Measurements from ENCODE around the gene CTDSP1.

Gene CTDSP1

GRCh38 chr2:218383892-218384519 is 15.7 kb upstream of the CTDSP1 start:
- DNase-seq, result no peak

DNA sequence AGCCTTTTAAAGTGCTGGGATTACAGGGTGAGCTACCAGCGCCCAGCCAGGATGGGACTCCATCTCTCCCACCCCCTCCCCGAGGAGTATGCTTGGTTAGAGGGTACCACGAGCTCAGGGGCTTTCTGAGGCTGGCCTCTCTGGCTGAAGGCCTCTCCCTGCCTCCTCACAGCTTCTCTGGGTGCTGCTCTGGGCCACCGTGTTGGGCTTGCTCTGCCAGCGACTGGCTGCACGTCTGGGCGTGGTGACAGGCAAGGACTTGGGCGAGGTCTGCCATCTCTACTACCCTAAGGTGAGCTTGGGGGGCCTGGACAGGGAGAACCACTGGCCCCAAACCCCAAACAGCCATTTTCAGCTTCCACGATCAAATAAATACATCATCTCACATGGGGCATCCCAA is 14.7 kb upstream of the CTDSP1 start:
- DNase-seq, result no peak

GRCh38 chr2:218386505-218387368 is 12.9 kb upstream of the CTDSP1 start:
- no peak for DNase-seq

DNA sequence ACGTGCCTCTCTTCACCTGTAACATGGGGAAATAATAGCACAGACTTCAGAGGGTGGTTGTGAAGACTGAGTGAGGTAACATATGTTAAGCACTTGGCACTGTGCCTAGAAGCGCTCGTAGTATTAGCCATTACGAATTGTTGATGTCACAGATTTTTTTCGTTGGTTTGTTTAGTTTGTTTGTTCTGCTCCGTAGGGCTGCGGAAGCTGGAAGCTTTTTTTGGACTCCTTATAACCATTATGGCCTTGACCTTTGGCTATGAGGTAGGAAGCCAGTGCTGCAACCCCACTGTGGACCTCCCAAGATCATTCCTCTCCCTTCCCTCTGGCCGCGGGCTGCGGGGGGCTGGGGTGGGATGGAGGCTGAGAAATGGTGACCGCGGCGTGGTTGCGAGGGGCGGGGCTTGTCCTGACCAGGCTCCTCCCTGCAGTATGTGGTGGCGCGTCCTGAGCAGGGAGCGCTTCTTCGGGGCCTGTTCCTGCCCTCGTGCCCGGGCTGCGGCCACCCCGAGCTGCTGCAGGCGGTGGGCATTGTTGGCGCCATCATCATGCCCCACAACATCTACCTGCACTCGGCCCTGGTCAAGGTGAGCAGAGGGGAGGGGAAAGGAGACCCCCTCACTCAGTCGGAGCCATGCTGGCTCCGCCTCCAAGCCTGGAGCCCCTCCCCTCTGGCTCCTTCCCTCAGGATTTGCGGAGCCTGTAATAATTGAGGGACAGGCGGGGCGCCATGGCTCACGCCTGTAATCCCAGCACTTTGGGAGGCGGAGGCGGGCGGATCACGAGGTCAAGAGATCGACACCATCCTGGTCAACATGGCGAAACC is 12.1 kb upstream of the CTDSP1 start:
- DNase-seq, result no peak

GRCh38 chr2:218389333-218390150 is 10.1 kb upstream of the CTDSP1 start:
- no peak for DNase-seq

DNA sequence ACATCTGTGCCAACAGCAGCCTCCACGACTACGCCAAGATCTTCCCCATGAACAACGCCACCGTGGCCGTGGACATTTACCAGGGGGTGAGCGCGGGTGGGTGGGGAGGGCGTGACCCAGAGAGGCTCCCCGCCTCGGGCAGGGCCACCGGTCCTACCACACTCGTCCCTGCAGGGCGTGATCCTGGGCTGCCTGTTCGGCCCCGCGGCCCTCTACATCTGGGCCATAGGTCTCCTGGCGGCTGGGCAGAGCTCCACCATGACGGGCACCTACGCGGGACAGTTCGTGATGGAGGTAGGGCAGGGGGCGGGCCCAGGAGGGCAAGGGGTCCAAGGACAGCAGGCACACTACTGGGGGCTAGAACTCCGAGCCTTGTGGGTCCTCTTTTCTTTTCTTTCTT is 8.5 kb upstream of the CTDSP1 start:
- no peak for DNase-seq

DNA sequence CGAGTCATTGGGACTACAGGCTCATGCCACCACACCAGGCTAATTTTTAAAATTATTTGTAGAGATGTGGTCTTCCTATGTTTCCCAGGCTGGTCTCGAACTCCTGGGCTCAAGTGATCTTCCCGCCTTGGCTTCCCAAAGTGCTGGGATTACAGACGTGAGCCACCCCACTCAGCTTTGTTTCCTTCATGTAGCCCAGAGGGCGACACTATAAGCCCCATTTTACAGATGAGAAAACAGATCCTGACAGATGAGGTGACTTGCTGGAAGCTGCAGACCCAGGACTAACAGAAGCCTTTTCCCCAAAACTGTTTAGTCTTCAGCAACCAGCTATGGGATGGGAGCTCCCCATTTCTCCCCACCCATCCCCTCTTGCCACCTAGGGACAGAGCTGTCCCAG is 7.2 kb upstream of the CTDSP1 start:
- DNase-seq, result no peak

- no peak for DNase-seq
Observed at GRCh38 chr2:218392891-218393462, 6.7 kb upstream of the CTDSP1 start.

DNA sequence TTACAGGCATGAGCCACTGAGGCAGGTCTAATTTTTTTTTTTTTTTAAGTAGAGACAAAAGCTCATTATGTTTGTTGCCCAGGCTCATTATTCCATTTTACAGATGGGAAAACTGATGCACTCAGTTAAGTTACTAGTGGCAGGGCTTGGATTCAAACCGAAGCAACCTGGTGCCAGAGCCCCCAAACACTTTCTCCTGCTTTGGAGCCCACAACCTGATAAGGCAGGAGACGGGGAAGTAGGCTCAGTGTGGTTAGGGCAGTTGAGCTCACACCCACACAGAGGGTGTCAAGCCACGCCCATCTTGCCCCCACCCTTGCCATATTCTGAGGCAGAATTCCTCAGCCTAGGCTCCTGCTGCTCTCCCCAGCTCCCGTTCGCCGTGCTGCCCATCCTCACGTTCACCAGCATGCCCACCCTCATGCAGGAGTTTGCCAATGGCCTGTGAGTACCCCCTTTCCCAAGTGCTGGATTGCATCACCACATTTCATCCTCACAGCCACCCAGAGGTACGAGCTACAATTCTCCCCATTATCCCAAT is 5.8 kb upstream of the CTDSP1 start:
- DNase-seq, result no peak

DNA sequence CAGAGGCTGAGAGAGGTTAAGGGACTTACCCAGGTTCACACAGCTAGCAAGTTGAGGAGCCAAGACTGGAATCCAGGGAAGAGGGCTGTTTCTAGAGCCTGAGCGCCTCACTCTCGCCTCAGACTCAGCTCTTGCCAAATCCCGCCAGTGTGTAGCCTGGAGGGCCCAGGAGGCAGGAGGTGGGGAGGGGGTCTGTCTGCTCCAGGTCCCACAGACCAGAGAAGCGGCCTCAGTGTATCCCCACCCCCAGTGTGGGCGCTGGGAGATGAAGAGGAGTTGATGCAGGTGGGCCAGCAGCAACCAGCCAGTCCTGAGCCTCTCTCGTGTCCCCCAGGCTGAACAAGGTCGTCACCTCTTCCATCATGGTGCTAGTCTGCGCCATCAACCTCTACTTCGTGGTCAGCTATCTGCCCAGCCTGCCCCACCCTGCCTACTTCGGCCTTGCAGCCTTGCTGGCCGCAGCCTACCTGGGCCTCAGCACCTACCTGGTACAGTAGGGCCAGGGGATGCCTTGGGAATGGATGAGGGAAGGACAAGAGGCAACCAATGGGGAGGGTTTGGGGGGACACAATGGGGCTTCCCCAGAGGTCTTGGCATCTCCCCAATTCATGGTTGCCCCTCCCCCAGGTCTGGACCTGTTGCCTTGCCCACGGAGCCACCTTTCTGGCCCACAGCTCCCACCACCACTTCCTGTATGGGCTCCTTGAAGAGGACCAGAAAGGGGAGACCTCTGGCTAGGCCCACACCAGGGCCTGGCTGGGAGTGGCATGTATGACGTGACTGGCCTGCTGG is 5.2 kb upstream of the CTDSP1 start:
- DNase-seq, result no peak

DNA sequence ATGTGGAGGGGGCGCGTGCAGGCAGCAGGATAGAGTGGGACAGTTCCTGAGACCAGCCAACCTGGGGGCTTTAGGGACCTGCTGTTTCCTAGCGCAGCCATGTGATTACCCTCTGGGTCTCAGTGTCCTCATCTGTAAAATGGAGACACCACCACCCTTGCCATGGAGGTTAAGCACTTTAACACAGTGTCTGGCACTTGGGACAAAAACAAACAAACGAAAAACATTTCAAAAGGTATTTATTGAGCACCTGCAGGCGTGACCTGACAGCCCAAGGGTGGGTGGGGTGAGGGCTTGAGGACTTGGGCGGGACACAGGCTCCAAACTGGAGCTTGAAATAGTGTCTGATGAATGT is 4.6 kb upstream of the CTDSP1 start:
- no peak for DNase-seq

DNA sequence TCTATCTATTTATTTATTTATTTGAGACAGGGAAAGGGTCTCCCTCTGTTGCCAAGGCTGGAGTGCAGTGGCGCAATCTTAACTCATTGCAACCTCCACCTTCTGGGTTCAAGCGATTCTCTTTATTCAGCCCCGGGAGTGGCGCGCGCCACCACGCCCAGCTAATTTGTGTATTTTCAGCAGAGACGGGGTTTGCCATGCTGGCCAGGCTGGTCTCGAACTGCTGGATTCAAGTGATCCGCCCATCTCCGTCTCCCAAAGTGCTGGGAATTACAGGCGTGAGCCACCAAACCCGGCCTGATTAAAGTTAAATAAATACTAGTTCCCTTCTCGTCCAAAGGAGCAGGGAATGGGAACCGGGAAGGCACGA is 4.2 kb upstream of the CTDSP1 start:
- no peak for DNase-seq

- DNase-seq, result peak; percentile 95 to 97
Observed at GRCh38 chr2:218395826-218396687, 3.6 kb upstream of the CTDSP1 start.

DNA sequence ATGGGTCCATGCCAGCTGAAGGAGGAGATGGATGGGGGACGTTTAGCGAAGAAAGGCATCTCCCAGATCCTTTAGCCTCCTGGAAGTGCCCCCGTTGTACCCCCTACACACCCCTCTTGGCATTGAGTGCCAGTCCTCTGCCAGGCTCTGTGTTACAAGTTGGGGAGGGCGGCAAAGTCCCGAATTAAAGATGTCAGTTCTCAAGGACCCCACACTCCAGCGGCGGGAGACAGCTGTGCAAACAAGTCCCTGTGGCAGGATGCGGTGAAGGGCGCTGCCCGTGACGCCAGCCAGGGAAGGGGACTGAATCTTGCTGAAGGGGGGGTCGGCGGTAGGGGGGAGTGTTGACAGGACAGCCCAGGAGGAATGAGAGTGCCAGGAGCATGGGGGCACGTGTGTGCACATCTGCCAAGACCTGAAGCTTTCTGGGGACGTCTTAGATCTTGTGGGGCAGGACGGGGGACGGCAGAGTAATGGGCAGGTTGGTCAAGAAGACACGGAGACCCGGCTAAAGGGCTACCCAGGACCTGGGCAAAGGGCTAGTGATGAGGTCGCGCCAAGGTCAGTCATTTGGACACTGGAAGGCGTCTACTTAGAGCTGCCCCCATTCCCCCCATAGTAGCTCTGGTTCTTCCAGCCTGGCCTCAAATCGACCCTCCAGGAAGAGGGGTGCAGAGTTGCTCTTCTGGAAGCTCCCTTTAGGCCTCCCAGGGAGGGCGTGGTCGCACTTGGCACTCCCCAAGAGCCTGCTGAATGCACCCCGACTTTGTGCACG is 2.8 kb upstream of the CTDSP1 start:
- peak; percentile 76 to 88 for DNase-seq

DNA sequence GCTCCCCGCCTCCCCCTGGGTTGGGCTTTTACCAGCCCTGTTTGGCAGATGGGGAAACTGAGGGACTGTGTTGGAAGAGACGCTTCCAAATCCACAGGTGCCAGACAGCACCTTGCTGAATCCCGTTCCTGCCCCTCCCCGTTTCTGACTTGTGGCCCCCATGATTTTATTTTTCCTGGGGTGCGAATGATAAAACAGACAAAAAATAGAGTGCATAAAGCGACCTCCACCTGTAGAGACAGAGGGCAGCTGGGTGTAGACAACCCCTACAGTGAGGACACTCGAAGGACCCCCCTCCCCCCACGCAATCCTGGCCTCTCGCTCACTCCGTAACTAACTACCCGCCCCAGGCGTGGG is 2.2 kb upstream of the CTDSP1 start:
- DNase-seq, result no peak

DNA sequence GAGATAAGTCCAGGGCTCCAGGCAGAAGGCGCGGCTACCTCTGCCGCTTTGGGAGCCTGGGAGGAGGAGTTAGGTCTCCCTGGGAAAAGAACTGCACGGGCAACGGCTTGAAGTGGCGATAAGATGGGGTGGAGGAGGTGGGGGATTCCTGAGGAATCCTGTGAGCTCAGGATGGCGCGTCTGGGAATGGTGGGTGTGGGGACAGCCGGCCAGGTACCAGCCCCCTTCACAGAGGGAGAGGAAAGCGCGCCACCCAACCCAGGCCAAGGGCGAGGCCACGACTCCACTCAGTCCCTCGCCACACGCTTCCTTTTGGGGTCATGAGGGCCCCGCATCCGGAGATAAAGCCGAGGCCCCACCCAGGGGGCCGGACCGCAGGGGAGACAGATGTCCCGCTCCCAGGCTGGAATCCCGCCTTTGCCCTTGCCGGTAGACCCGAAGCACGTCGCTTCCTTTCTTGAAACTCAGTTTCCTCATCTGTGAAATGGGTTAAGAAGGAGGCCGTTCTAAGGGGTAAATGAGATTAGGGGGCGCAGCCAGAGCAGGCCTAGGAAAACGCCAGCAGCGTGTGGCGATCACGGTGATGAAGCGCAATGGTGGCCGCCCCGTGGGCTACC is 1.7 kb upstream of the CTDSP1 start:
- DNase-seq, result peak; percentile 50 to 61

GRCh38 chr2:218398437-218399390 is 954 bp upstream of the CTDSP1 start:
- DNase-seq, result peak; percentile 27 to 75
